Ovary (tissue), 9 donors: ENCODE measurements around the gene HDAC9. TPM values are rescaled to one million over a fixed set of nuclear protein-coding genes. Genes with fewer than 3 reads are reported as not detected.

Experiments used
- DNase-seq, 5 donors: peaks; one replicate each; pipeline ENCODE4 v3.0.0-alpha.2; 2019 to 2020
- H3K27ac ChIP-seq, 2 donors: fragments of 200-600 bp; one replicate each; pipeline versions ENCODE4 v1.5.1 to v1.8.0; 2019 to 2022
- H3K27me3 ChIP-seq: fragments of 200-600 bp; one replicate; pipeline ENCODE4 v1.8.0; 2022
- H3K36me3 ChIP-seq: fragments of 200-600 bp; sonication (generic); one replicate; pipeline ENCODE4 v1.5.1; 2019
- H3K4me1 ChIP-seq: one replicate; pipeline ENCODE4 v1.8.1; 2013; ENCODE audit warnings: mild to moderate bottlenecking, moderate library complexity; ENCODE audit not compliant: insufficient read depth
- H3K4me3 ChIP-seq: fragments of 200-600 bp; sonication (generic); one replicate; pipeline ENCODE4 v1.5.1; 2017
- H3K9me3 ChIP-seq, 2 donors: fragments of 200-600 bp in 1 of 2; sonication (generic) in 1 of 2; one replicate each; pipeline versions ENCODE4 v1.5.1 to v1.8.1; 2013 to 2019; ENCODE audit warnings: mild to moderate bottlenecking in 1 of 2, moderate library complexity in 1 of 2
- EP300 ChIP-seq: sonication (generic); formaldehyde crosslinking; IDR thresholded peaks from one replicate; pipeline ENCODE4 v1.6.1; 2017; ENCODE audit warnings: antibody characterized with exemption
- POLR2A ChIP-seq: fragments of 450-650 bp; IDR thresholded peaks from one replicate; pipeline ENCODE4 v1.6.1; 2017; ENCODE audit warnings: antibody characterized with exemption, mild to moderate bottlenecking, moderate library complexity
- WGBS, 3 donors: extraction: QIAGEN DNeasy Blood & Tissue Kit in 1 of 3; methylation state at CpG; one replicate each; pipeline versions ENCODE4 v1.1.5 to v1.1.7; 2013 to 2017; 5-methylcytosine and 5-hydroxymethylcytosine counted together
- intact Hi-C, 4 donors: fragments of 100-400 bp; cut with DNase I; formaldehyde crosslinking; loops; one replicate each; pipeline versions ENCODE4 v1.11.0 to v1.15.1; 2022 to 2023
- polyA plus RNA-seq, 2 donors: library from polyadenylated mRNA; stranded (reverse); fragments of 200-250 nt in 1 of 2; fragments of 350-450 nt in 1 of 2; fragmentation: Illumina TruSeq in 1 of 2; extraction: RNeasy Lipid Tissue Mini Kit (QIAGEN cat#74804) in 1 of 2; gene quantifications; one replicate each; pipeline ENCODE4 v1.2.3, GENCODE V29; 2013 to 2014
- total RNA-seq, 7 donors: library from RNA; depleted of rRNA in 2 of 7; stranded (reverse); fragments of >200 nt in 2 of 7; fragmentation: NEBNext Ultra II Directional in 3 of 7; extraction: Animal tissue kit (Norgen Biotek cat#: 25700) in 3 of 7; gene quantifications; one replicate each; pipeline versions ENCODE4 v1.1.0 to v1.2.4, GENCODE V29; 2016 to 2023
- TF ChIP-seq, protein P1 (sequence below), 3 donors: fragments of 450-650 bp in 2 of 3; fragments of 200-600 bp in 1 of 3; IDR thresholded peaks; one replicate each; pipeline versions ENCODE4 v1.5.1 to v1.8.0; 2016 to 2022; ENCODE audit warnings: antibody characterized with exemption in 3 of 3, mild to moderate bottlenecking in 1 of 3
- donor health status: DM: no; HTN: no; CAD: no; lungs with moderate emphysema.
- donor health status: DM: no; HTN: no; CAD: no.
- donor health status: Bipolar disorder and iron deficiency.
- donor health status: DM: yes; HTN: yes; CAD: no.
- donor health status: DM: no; HTN: no; CAD: no.
- donor health status: DM: yes; HTN: yes; CAD: no.

The HDAC9 gene
- total and polyA plus RNA-seq, 9 donors: 1.7 to 22.3 (median 6.0) TPM

DNA sequence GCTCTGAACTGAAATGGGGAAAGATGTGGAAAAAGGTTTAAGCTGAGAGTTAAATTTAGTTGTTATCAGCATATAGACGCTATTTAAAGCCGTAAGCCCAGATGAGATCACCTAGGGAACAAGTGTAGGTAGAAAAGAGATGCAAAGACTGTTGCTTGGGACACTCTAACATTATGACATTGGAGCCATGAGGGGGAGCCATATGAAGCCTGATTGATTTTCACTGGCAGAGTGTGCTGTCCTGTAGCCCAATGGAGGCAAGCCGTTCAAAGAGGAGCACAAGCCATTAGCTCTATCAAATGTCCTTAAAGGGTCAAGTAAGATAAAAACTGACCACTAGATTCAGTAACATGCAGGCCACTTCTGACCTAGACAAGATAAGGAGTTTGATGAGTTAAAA, 398.6 kb downstream of the HDAC9 start:
- no peaks in the 10 kb centered on the region for H3K36me3 ChIP-seq
- no peak overlapping the region for H3K27ac ChIP-seq
- no peaks in the 10 kb centered on the region for H3K27me3 ChIP-seq
- DNase-seq: no peak
- no peak overlapping the region for H3K4me3 ChIP-seq
- no peaks in the 10 kb centered on the region for H3K4me1 ChIP-seq
- WGBS, 3 donors: 90 to 94% (median 90%) methylated on average over 3 of the region's 3 CpGs
- TF ChIP-seq, protein P1, sequence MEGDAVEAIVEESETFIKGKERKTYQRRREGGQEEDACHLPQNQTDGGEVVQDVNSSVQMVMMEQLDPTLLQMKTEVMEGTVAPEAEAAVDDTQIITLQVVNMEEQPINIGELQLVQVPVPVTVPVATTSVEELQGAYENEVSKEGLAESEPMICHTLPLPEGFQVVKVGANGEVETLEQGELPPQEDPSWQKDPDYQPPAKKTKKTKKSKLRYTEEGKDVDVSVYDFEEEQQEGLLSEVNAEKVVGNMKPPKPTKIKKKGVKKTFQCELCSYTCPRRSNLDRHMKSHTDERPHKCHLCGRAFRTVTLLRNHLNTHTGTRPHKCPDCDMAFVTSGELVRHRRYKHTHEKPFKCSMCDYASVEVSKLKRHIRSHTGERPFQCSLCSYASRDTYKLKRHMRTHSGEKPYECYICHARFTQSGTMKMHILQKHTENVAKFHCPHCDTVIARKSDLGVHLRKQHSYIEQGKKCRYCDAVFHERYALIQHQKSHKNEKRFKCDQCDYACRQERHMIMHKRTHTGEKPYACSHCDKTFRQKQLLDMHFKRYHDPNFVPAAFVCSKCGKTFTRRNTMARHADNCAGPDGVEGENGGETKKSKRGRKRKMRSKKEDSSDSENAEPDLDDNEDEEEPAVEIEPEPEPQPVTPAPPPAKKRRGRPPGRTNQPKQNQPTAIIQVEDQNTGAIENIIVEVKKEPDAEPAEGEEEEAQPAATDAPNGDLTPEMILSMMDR (IDR thresholded peaks at IDR 0.05): no peak
- TF ChIP-seq EP300 (no peak), POLR2A (no peak)
- intact Hi-C loops: no loop called here
- no peaks in the 10 kb centered on the region for H3K9me3 ChIP-seq

DNA sequence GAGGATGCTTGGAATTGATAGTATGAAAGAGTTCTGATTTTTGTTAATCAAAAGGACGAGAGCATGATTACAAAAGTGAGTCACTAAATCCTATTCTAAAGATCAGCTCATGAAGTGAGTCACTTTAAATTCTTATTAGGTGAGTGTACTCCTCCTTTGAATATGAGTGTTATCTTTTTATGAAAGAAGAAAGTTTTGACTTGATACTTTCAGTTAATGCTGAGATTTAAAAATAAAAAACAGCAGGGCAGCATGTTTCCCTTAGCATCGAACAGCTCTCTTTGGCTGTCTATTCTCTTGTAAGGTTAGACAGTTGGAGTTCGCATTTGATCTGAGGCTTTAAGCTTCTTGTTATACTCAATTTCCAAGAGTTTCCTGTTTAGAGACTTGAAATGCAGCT, 399.9 kb downstream of the HDAC9 start:
- H3K27ac ChIP-seq: no peak overlapping the region
- DNase-seq: no peak
- H3K4me1 ChIP-seq: no peaks in the 10 kb centered on the region
- TF ChIP-seq, protein P1 (IDR thresholded peaks at IDR 0.05): no peak
- TF ChIP-seq EP300 (no peak), POLR2A (no peak)
- no peak overlapping the region for H3K4me3 ChIP-seq
- no peaks in the 10 kb centered on the region for H3K9me3 ChIP-seq
- WGBS, 3 donors: 30 to 37% (median 36%) methylated on average over 3 of the region's 3 CpGs
- no peaks in the 10 kb centered on the region for H3K36me3 ChIP-seq
- intact Hi-C loops: loop anchor here in 1 of 4 donors (5.0 kb wide), 1 partner anchor 132 kb away; no protein-coding TSS in a partner anchor
- no peaks in the 10 kb centered on the region for H3K27me3 ChIP-seq

DNA sequence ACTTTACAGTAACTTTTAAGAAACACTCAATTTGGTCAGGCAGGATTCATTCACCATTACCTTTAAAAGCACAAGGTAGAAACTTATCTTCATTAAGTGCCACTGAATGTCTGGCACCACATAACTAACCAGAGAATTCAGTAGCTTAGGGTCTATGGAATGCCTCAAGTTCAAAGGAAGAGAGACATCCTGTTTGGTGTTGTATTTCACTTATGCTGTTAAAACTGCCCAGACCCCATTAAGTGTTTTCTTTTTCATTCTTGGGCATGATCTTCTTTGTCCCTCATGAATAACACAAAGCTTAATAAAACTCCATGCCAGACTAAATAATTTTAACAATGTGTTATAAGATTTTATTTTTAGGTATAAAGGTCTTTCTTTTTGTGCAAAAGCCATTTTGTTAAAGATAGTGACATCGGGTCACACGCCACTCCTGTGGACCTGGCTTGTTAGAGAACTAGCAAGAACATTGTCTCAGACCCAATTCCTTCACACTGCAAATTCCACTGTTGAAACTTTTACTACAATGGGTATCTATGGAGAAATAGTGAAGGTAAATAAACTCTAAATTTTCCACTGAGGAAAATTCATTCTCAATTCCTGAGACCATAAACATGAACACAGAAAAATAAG, 400.9 kb downstream of the HDAC9 start:
- no peak overlapping the region for H3K4me3 ChIP-seq
- H3K9me3 ChIP-seq: no peaks in the 10 kb centered on the region
- H3K36me3 ChIP-seq: no peaks in the 10 kb centered on the region
- WGBS, 3 donors: 91 to 95% (median 95%) methylated on average over 2 of the region's 2 CpGs
- no peak overlapping the region for H3K27ac ChIP-seq
- intact Hi-C loops: loop anchor here in 1 of 4 donors (5.0 kb wide), 1 partner anchor 131 kb away; no protein-coding TSS in a partner anchor
- no peaks in the 10 kb centered on the region for H3K27me3 ChIP-seq
- no peak for DNase-seq
- H3K4me1 ChIP-seq: no peaks in the 10 kb centered on the region
- no peak for TF ChIP-seq POLR2A

DNA sequence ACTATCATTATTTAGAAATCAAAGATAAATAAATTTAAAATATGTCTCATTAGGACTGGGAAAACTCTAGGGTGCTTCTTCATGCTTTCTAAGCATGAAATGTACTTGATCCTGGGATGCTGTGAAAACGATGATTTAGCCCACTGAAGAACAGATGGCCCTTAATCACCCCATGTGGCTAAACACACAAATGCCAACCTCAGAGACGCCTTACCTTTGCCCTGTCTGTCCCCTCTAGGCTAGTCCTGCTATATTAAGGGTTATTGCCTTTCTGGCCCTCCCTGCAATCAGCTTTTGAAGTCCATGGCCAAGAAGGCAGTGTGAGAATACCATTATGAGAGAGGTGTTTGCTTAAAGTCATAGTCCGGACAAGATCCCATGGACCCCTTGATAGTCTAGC, 404.7 kb downstream of the HDAC9 start:
- intact Hi-C loops: no loop called here
- H3K4me3 ChIP-seq: no peak overlapping the region
- no peak for TF ChIP-seq EP300
- TF ChIP-seq, protein P1 (IDR thresholded peaks at IDR 0.05): no peak
- TF ChIP-seq POLR2A: no peak
- no peak for DNase-seq
- no peaks in the 10 kb centered on the region for H3K36me3 ChIP-seq
- no peaks in the 10 kb centered on the region for H3K27me3 ChIP-seq
- no peaks in the 10 kb centered on the region for H3K9me3 ChIP-seq
- H3K4me1 ChIP-seq: no peaks in the 10 kb centered on the region
- no peak overlapping the region for H3K27ac ChIP-seq
- WGBS, 3 donors: 67 to 85% (median 80%) methylated on average over 3 of the region's 3 CpGs

DNA sequence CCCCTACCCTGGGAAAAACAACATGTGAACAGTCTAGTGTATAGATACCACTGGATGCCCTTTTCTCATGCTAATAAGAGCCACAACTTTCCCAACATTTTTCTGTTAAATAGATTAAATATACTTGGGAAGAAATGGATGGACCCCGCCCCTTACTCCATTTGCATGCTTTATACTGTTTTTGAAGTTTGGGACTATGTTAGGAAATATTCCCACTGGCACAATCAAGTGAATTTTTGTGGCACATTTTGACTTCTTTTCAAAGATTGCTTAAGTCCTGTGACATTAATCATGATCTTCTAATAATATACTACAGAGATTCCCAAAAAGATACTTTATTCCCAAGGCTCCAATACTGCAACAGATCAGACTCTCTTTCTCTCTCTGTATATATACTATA, 405.3 kb downstream of the HDAC9 start:
- Histone ChIP-seq H3K27me3 (no peaks in the 10 kb centered on the region), H3K4me1 (no peaks in the 10 kb centered on the region), H3K9me3 (no peaks in the 10 kb centered on the region), H3K36me3 (no peaks in the 10 kb centered on the region), H3K27ac (no peak overlapping the region), H3K4me3 (no peak overlapping the region)
- WGBS, 3 donors: 35 to 88% (median 83%) methylated on average over 1 of the region's 1 CpG
- no peak for DNase-seq
- intact Hi-C loops: no loop called here
- TF ChIP-seq, protein P1 (IDR thresholded peaks at IDR 0.05): no peak
- TF ChIP-seq EP300 (no peak), POLR2A (no peak)
